CD4-positive, alpha-beta T cell treated with Interleukin-10 for 1 hour (primary cell): ENCODE results near the gene LSM7.
A peak's percentile ranks its signal among the peaks of the same experiment; 100 is the strongest.

Experiments used
- DNase-seq: peaks from one replicate; pipeline ENCODE4 v3.0.0-alpha.2; 2020

The LSM7 gene

DNA sequence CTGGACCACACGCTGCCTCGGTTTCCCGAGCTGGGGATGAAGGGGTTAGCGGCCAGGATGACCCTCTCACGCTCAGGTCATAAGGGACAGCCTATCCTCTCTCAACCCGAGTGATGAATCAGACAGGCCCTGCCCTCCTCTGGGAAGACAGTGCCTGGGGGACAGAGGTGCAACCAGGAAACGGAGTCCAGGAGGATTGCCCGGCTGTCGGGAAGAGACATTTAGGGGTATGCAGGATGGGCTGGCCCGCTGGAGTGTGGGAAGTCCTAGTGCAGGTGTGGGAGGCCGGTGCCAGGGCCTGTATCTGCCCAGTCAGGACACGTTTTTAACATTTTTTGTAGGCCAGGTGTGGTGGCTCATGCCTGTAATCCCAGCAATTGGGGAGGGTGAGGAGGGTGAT, 8.3 kb downstream of the LSM7 start:
- no peak for DNase-seq

DNA sequence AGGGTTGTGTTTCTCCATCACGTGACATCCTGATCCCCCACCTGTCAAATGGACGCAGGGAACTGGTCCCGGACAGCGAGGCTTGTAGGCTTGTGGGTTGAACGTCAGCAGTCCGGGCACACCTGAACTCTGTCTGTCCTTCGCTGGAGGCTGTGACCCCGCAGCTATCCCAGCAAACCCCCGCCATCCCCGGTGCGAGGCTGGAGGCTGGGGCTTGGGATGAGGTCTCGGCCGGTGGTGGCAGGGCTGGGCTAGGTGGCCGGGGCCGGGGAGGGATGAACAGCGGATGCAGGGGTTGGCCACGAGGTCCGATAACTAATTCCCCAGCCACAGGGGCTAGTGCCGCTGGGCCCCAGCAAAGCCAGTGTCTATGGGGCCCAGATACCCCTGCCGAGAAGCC, 8.8 kb downstream of the LSM7 start:
- no peak for DNase-seq

DNA sequence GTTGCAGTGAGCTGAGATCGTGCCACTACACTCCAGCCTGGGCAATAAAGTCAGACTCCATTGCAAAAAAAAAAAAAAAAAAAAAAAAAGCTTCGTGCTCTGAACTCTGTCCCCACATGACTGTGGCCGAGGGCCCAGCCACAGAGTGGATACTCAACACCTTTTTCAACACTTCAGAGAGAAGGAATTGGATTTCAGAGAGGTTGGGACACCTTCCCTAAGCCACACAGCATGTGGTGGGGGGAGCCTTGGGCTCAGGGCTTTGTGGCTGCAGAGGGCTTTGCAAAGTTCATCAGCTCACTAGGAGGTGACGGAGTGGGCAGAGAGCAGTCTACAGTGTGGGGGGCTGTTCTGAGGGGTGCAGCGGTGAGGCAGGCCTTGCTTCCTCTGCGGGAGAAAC, 9.5 kb downstream of the LSM7 start:
- DNase-seq: no peak

DNA sequence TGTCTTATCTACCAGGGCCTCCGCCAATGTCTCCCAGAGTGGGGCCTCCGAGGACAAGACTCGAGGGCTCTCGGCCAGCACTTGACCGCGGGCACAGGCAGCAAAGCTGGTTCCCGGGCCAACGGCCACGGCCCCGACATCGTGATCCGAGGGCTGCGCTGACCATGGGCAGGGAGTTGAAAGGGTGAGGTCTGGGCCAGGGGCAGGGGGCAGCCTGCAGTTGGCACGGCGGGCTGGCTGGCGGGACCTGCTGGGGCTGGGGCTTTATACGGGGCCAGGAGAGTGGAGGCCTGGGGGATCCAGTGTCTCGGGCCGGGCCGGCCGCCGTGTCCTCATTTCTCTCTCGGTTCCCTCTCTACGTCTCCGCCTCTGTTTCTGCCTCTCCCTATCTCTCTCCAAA, 10.6 kb downstream of the LSM7 start:
- DNase-seq: no peak

DNA sequence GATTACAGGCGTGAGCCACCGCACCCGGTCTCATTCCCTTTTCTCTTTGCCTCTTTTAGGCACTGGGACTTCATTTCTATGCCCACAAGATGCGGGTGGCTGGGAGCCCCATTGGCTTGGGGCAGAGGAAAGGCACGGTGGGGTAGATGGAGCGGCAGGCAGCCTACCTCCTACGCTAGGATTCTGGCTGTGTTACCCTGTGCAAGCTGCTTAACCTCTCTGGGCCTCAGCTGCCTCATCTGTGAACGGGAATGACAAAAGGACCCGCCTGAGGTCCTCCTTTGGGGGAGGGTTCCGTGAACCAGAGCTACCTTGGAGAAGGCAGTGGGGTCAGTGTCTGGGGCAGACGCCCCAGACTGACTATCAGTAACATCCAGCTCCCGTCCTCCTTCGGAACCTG, 11.1 kb downstream of the LSM7 start:
- DNase-seq: no peak

DNA sequence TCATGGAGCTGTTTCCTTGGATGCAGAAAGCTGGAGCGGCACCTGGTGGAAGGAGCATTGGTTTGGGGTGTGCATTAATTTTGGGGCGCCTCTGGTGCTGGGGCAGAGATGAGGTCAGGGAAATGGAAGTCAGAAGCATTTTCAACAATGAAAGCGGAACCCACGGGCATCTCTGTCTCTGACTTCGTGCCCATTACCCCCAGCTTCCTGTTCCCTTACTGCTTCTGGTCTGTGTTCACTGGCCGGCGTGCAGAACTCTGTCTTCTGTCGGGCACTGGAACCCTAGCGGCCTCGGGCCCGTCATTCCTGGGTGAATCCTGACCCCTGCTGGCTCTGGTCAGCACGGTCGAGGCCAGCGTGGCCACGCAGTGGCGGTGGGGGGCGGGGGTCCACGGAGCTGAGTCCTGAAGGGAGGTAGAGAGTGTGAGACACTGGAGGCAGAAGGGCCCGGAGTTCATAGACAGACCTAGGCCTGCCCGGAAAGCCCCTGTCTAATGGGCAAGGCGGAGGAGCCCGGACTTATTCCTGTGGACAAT, 12.5 kb downstream of the LSM7 start:
- DNase-seq: peak; percentile 43

DNA sequence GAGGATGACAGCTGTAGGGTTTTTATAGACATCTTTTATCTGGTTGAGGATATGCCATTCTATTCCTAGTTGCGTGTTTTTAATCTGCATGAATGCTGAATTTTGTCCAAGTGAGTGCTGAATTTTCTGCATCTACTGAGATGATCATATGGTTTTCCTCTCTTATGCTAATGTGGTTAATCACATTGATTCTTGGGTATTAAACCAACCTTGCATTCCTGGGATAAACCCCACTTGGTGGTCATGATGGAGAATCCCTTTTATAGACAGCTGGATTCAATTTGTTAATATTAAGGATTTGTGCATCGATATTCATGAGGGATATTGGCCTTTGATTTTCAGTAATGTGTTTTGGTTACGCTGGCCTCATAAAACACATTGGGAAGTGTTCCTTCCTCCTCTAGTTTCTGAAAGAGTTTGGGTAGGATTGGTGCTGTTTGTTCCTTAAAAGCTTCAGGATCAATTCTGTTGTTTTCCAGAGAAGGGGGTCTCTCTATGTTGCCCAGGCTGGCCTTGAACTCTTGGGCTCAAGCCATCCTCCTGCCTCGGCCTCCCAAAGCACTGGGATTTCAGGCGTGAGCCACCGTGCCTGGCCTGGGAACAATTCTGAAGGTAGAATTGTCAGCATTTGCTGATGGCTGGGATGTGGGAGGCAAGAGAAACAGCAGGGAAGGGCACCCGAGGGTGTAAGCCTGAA, 13.1 kb downstream of the LSM7 start:
- DNase-seq: no peak

DNA sequence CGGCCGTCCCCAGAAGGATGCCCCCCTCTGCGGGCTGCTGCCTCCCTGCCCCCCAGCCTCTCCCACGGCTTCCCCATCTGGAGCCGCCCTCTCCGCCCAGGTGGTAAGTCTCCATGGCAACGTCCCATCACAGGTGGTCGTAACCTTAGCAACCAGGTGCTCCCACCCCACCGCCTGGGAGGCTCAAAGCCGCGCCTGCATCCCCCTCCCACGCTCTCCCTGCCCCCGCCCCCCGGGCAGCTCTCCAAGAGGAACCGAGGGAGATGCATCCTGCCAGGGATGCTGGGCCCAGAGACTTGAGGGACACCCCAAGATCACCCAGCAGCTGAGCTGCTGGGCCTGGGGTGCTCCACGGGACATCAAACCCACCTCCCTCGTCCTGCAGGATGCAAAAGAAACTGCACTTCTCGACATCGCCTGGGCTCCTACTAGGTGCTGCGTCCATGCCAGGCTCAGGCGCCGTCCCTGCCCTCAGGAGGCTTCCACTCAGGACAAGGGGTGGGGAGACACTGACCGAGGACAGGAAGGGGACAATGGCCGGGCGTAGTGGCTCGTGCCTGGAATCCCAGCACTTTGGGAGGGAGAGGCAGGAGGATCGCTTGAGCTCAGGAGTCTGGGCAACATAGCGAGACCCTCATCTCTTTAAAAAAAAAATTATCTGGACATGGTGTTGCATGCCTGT, 15.4 kb downstream of the LSM7 start:
- DNase-seq: no peak

DNA sequence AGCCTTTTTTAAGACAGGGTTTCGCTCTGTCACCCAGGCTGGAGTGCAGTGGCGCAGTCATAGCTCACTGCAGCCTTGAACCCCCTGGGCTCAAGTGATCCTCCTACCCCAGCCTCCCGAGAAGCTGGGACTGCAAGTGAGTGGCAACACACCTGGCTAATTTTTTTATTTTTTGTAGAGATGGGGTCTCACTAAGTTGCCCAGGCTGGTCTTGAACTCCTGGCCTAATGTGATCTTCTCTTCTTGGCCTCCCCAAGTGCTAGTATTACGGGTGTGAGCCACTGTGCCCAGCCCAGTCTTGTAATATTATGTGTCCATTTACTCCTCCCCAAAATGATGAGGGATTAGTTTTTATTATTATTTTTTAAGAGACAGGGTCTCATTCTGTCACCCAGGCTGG, 17.3 kb downstream of the LSM7 start:
- no peak for DNase-seq

DNA sequence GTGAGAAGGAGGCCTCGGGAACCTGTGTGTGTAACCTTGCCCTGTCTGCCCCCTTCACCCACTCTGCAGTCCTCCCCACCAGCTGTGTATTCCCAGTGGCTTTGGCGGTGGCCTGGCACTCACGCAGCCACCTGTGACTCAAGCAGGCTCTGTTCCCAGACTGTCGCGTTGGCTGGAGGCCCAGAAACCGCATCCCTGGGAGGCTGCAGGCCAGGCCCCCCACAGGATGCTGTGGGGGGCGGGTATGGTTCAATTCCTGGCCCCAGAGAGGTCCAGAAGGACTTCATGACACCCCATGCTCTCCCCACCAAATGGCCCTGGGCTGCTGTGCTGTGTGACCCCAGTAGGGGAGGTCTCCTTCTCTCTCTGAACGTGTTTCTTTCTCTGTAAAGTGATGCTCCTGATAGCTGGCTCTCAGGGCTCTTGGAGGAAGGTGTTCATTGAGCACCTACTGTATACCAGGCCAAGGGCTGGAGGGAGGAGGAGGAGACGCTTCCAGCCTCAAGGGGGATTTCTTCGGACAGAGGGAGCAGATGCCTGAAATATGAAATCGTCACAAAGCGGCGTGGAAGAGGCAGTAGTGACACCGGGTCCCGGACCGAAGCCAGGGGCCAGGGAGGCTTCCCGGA, 18.5 kb downstream of the LSM7 start:
- no peak for DNase-seq

DNA sequence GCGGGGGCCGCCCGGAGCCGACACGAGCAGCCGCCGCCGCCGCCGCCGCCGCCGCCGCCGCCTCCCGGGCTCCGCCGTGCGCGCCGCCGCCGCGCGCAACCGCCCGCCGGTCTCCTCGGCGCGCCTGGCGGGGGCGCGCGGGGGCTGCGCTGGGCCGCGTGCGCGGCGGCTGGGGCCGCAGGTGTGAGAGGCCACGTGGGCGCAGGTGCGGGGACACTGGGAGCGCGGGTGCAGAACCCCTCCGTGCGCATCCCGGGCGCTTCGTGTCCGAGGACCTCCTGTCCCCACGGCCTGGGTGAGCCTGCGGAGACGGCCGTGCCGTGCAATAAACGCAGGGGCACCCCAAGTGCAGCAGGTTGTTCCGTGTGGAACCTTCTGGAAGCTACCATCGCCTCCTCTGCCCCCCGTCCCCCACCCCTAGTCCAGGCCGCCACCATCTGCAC, 20.3 kb downstream of the LSM7 start, which contains the start of gene LINGO3:
TSS of gene LINGO3 (minus strand) at position 41 of the 443 bp plus-strand sequence. CDS start 16,378 bp downstream, outside the sequence.
- DNase-seq: no peak

DNA sequence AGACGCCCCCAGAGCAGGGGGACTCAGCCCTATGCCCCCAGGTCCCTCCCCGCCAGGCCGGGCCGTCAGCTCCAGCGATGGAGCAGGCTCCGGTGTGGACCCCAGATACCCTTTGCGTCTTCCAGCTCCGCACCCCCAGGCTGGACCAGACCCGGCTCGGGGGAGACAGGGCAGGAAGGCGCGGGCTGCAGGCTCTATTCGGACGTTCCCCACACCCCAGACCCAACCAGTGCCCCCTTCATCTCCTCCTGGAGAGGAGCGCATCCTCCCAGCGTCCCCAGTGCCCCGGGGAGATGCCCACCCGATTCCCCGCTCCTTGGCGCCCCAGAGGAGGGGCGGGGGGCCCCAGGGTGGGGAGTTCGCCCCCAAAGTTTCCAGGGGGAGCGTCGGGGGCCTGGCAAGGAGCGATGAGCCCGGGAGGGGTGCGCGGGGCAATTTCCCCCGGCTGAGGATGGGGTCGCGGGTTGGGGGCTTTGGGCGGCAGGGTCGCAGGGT, 20.8 kb downstream of the LSM7 start:
- DNase-seq: no peak

DNA sequence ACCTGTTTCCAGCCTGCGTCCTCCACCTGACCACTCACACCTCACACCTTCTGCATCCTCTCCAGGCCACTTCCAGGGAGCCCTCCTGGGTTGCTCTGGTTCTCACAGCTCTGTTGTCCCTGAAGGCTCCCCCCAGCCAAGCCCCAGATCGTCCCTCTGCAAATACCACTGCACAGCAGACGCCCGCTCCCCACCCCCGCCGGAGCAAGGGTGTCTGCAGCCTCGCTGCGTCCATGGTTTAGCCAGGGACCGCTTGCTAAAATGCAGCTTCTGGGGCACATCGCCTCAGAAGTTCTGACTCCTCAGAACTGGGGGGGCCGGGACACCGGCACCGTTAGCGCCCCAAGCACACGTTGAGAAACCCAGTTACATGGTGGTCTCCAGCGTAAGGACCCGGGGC, 21.4 kb downstream of the LSM7 start:
- DNase-seq: no peak

DNA sequence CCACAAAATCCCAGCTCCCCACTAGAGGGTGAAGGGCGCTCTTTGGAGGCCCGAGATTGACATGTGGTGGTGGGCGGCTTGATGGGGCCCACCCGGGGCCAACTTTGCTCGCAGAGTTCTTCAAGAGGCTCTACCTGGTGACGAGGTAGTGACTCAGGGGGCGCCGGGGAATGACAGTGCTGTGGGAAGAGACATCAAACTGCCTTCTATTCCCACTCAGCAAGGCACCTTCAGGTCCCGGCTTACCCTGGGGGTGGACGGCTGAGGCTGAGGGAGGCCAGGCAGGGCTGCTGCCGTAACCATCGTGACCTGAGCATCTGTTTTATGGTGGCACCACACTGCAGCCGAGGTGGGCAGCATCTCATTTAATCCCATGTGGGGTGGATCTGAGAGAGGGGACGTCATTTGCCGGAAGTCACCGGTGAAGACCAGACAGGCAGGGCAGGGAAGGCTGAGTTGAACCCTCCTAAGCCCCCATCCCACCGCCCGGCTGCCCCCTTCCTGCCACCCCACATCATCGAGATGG, 22.0 kb downstream of the LSM7 start:
- no peak for DNase-seq

DNA sequence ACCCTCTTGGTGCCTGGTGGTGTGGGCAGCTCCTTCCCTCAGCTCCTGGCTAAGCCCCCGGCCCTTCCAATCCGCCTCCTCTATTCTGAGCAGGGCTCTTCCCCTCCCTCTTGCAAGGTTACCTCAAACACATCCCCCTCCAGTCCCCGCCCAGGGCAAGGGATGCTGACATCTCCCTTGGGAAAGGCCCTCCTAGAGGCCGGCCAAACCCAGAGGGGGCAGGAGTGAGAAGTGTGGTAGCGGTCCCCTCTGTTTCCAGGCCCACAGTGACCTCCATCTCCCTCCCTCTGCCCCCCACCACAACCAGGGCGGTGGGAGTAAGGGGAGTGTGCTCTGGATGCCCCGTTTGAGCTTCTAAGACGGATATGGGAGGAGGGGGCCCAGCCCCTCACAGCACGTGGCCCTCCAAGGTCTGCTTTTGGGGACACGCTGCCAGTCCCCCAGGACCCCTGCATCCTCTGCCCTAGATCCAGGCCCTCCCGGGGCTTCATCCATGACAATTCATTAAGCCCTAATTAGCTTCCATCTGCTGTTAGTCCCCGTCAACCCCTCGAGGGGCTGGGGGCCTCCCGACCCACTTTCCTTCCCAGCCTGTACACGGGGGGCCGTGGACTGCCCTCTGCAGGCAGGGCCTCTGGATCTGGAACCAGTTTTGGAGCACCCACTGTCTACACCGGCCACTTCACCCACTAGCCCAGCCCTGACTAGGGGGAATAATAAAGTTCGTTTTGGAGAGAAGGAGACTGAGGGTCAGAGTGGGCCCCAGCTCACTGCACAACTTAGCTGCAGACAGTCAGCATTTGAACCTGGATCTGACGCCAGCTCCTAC, 22.7 kb downstream of the LSM7 start:
- DNase-seq: no peak

DNA sequence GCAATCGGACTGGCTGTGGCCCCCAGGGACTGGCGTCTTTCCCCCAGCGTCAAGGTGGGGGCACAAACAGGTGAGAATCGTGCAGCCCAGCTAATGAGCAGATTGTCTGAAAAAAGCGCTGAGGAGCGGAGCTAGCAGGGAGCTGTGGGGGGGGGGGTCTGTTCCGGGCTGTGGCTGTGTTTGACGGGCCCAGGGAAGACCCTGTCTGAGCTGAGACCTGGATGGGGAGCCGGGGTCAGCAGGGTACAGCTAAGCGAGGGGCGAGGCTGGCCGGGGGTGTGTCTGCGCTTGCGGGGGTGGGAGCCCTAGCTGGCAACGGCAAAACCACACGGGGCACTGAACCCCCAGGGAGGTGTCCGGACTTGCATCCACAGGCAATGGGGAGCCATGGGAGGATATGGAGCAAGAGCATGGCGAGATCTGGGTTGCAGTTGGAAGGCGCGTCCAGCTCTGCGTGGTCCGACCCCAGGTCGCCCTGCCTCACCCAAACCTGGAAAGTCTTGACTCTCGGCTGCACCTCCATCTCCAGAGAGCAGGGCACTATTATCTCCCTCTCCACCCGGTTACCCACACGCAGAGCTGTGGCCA, 25.1 kb downstream of the LSM7 start:
- DNase-seq: no peak

DNA sequence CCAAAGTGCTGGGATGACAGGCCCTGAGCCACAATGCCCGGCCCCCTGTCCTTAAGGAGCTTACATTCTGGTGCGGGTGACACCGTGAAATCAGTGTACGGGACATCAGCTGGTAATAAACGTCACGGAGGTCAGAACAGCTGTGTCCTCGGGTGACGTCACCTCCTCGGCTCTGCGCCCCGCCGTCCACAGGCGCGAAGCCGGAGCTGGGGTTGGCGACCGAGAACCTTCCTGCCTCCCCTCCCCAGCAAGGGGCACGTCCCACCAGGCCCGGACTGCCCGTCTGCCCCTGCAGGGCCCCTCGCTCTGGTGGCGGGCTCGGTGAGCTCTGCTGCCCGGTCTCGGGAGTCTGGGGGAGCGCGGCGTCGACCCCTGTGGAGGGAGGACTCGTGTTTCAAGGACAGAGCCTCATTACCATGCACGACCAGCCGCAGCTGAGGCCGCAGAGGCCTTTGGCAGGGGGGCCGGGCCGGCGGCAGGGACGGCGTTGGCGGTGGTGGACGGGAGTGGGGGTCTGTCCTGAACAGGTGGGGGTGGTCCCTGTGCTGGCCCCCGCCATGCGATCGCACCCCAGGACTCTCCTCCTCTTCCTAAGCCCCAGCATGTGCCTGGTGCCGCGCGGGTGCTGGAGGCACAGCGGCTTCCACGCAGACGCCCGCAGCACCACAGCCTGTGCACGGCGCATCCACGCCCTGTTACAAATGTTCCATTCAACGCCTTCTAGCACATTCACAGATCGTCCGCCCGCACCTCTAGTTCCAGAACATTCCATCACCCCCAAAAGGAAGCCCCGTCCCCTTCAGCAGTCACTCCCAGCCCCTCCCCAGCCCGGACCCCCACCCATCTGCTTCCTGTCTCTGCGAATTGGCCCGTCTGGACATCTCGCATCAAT, 25.8 kb downstream of the LSM7 start:
- DNase-seq: no peak

DNA sequence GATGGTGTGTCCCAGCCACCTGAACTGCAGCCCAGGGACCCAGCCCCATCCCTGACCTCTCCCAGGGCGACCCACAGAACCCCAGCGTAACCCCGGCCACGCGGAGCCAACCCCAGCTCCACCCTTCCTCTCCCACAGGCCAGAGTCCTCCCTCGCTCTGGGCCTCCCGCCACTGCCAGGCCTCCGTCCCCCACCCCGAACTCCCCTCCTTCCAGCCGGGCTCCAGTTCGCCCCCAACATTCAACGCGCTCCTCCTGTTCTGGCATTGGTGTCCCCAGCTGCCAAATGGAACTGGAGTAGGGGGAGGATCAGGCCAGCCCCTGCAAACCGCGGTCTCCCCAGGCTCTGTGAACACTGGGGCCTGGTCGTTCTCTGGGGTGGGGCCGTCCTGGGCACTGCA, 27.9 kb downstream of the LSM7 start:
- DNase-seq: no peak

DNA sequence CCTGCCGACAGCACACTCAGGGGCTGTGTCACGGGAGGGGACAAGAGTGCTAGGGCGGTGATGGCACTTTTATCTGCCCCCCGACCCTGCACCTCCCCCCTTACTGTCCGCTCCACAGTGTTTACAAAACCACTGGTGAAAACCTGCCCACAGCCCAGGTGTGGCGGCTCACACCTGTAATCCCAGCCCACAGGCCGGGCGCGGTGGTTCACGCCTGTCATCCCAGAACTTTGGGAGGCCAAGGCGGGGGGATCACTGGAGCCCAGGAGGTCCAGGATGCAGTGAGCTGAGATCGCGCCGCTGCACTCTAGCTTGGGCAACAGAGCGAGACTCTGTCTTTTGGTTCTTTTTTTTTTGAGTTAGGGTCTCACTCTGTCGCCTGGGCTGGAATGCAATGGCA, 32.2 kb downstream of the LSM7 start:
- DNase-seq: no peak

DNA sequence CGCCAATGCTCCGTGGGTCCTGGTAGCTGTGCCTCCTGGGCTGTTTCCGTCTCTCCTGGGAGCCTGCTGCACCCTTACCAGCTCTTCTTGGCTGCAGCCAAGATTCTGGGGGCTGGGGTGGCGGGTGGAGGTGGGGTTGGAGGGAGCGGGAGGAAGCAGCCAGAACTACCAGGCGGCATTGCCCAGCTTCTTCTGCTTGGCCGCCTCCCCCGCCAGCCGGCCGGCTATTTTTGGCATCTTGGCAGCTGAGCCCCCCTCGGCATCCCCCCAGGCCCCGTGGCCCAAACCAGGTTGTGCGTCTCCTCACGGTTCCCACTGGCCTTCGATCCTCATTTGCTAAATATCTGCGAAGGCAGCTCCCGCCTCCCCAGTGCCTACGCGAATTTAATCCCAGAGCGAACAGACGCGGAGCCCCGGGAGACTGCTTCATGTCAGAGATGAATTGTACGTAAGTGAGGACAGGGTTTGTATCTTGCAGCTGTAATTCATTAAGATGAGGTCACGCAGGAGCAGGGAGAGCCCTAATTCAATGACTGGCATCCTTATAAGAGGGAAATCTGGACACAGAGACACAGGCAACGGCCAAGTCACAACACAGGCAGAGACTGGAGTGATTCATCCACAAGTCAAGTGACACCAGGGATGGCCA, 33.6 kb downstream of the LSM7 start:
- no peak for DNase-seq
